GM12878 (cell line): Measurements from ENCODE around the gene EPB41L4B. TPM values are rescaled to one million over a fixed set of nuclear protein-coding genes. Genes with fewer than 3 reads are reported as not detected.

Source experiments
- ATAC-seq: fragments of 200-7000 bp; cut with Tn5 transposase; 3 replicates; pipeline ENCODE4 v1.9.1; 2020; ENCODE audit warnings: mild to moderate bottlenecking, moderate library complexity
- BruUV-seq: library from RNA; stranded (reverse); fragments of 400-500 nt; replicated peaks from 2 replicates; lab custom pipeline; 2021; lab: Mats Ljungman, UMichigan
- CTCF ChIA-PET: fragments of 300-600 bp; sonication (Branson Sonifier 250); formaldehyde crosslinking; extraction: SDS; loops from one replicate; lab custom pipeline; 2021; ENCODE audit warnings: inconsistent platforms; lab: Yijun Ruan, JAX
- POLR2A ChIA-PET: fragments of 350-600 bp; formaldehyde crosslinking; extraction: SDS; loops from one replicate; lab custom pipeline; 2021; ENCODE audit warnings: inconsistent platforms; lab: Charles Lee
- RAD21 ChIA-PET: fragments of 300-600 bp; sonication (Branson Sonifier 250); formaldehyde crosslinking; loops from one replicate; lab custom pipeline; 2023; ENCODE audit warnings: antibody characterized with exemption; ENCODE audit not compliant: unreplicated experiment; lab: Charles Lee
- SMC1A ChIA-PET: fragments of 300-600 bp; sonication (Branson Sonifier 250); formaldehyde crosslinking; loops from one replicate; lab custom pipeline; 2023; ENCODE audit not compliant: unreplicated experiment, uncharacterized antibody; lab: Charles Lee
- DNase-seq: peaks from one replicate; pipeline ENCODE4 v3.0.0-alpha.2; 2011; ENCODE audit warnings: low read depth, low spot score
- FAIRE-seq: peaks from 3 replicates; lab custom pipeline; 2011; peaks lifted over from hg19 to GRCh38; lab: Jason Lieb, UNC
- H2AFZ ChIP-seq: 2 replicates; pipeline ENCODE4 v1.6.0; 2011; ENCODE audit warnings: low read depth, low read length, control low read depth; ENCODE audit not compliant: control insufficient read depth
- H3K27ac ChIP-seq: 2 replicates; pipeline ENCODE4 v1.5.1; 2011; ENCODE audit warnings: control low read depth; ENCODE audit not compliant: control insufficient read depth, insufficient read depth
- H3K27me3 ChIP-seq, 2 experiments: replicated peaks in 1 of 2; 2 replicates each; pipeline versions ENCODE4 v1.6.0 to v1.6.1; 2011; ENCODE audit warnings: low read length in 1 of 2; ENCODE audit not compliant: control insufficient read depth in 2 of 2, insufficient read depth in 2 of 2
- H3K36me3 ChIP-seq, 2 experiments: 2 replicates each; pipeline ENCODE4 v1.5.1; 2011; ENCODE audit warnings: low read length in 1 of 2; ENCODE audit not compliant: control insufficient read depth in 2 of 2, insufficient read depth in 2 of 2
- H3K4me1 ChIP-seq: 2 replicates; pipeline ENCODE4 v1.6.1; 2011; ENCODE audit warnings: mild to moderate bottlenecking, low read length, moderate library complexity, mixed read lengths; ENCODE audit not compliant: control insufficient read depth, insufficient read depth
- H3K4me2 ChIP-seq: 2 replicates; pipeline ENCODE4 v1.6.0; 2011; ENCODE audit warnings: control low read depth; ENCODE audit not compliant: control insufficient read depth, insufficient read depth
- H3K4me3 ChIP-seq: fragments of 200-600 bp; sonication (generic); 2 replicates; pipeline ENCODE4 v1.5.1; 2016
- H3K79me2 ChIP-seq: 2 replicates; pipeline ENCODE4 v1.6.0; 2011; ENCODE audit warnings: low read length; ENCODE audit not compliant: control insufficient read depth, insufficient read depth
- H3K9ac ChIP-seq: 2 replicates; pipeline ENCODE4 v1.8.0; 2011; ENCODE audit warnings: low read length, control low read depth, mixed read lengths; ENCODE audit not compliant: control insufficient read depth, insufficient read depth
- H3K9me3 ChIP-seq: replicated peaks from 3 replicates; pipeline ENCODE4 v1.5.1; 2011; ENCODE audit warnings: mild to moderate bottlenecking, low read length; ENCODE audit not compliant: control insufficient read depth, insufficient read depth
- H4K20me1 ChIP-seq: 2 replicates; pipeline ENCODE4 v1.6.0; 2011; ENCODE audit not compliant: control insufficient read depth, insufficient read depth
- FOXK2 ChIP-seq: fragments of 450-650 bp; IDR thresholded peaks from 2 replicates; pipeline ENCODE4 v1.6.1; 2017; ENCODE audit warnings: mild to moderate bottlenecking, moderate library complexity
- NBN ChIP-seq: fragments of 450-650 bp; IDR thresholded peaks from 2 replicates; pipeline ENCODE4 v1.6.1; 2016
- PAX8 ChIP-seq: fragments of 450-650 bp; IDR thresholded peaks from 2 replicates; pipeline ENCODE4 v1.6.1; 2017; ENCODE audit warnings: mild to moderate bottlenecking, moderate library complexity
- POLR2AphosphoS5 ChIP-seq: IDR thresholded peaks from 2 replicates; pipeline ENCODE4 v1.6.1; 2011; ENCODE audit warnings: mild to moderate bottlenecking, low read length, inconsistent platforms
- RELA ChIP-seq: fragments of 450-650 bp; IDR thresholded peaks from 2 replicates; pipeline ENCODE4 v1.8.0; 2014; ENCODE audit warnings: borderline replicate concordance; ENCODE audit not compliant: partially characterized antibody
- SIX5 ChIP-seq: IDR thresholded peaks from 2 replicates; pipeline ENCODE4 v1.6.1; 2011; ENCODE audit warnings: mild to moderate bottlenecking, low read depth, low read length, moderate library complexity; ENCODE audit not compliant: severe bottlenecking
- SKIL ChIP-seq: fragments of 450-650 bp; IDR thresholded peaks from 2 replicates; pipeline ENCODE4 v1.6.1; 2017; ENCODE audit warnings: mild to moderate bottlenecking, low read depth, inconsistent platforms; ENCODE audit not compliant: poor library complexity, severe bottlenecking
- USF1 ChIP-seq: IDR thresholded peaks from 2 replicates; pipeline ENCODE4 v1.6.1; 2011; ENCODE audit warnings: borderline replicate concordance, low read depth, mild to moderate bottlenecking, moderate library complexity, mixed read lengths, low read length; ENCODE audit not compliant: insufficient read depth; ENCODE audit errors: extremely low read length
- YBX1 ChIP-seq: fragments of 450-650 bp; IDR thresholded peaks from 2 replicates; pipeline ENCODE4 v1.6.1; 2016; ENCODE audit warnings: antibody characterized with exemption
- YY1 ChIP-seq: IDR thresholded peaks from 2 replicates; pipeline ENCODE4 v1.6.1; 2011; ENCODE audit warnings: low read depth, mild to moderate bottlenecking, low read length
- ZBTB4 ChIP-seq: fragments of 450-650 bp; formaldehyde crosslinking; IDR thresholded peaks from 2 replicates; pipeline ENCODE4 v1.4.0; 2022; ENCODE audit warnings: mild to moderate bottlenecking, moderate library complexity
- WGBS: methylation state at CpG from one replicate; pipeline ENCODE4 v1.1.6; 2016; ENCODE audit warnings: low lambda C conversion rate; ENCODE audit not compliant: insufficient replicate concordance, insufficient coverage; ENCODE audit errors: missing lambda C conversion rate; 5-methylcytosine and 5-hydroxymethylcytosine counted together
- in situ Hi-C: fragments of 300-500 bp; cut with MboI; formaldehyde crosslinking; loops from 9 replicates; pipeline ENCODE4 v1.14.3; 2018; ENCODE audit warnings: mixed read lengths
- intact Hi-C: fragments of 100-400 bp; cut with micrococcal nuclease; formaldehyde crosslinking; loops from one replicate; pipeline ENCODE4 v1.14.2; 2022; ENCODE audit not compliant: unreplicated experiment
- polyA plus RNA-seq, 11 experiments: library from polyadenylated mRNA; depleted of rRNA in 4 of 11; unstranded in 6 of 11; stranded (reverse) in 5 of 11; fragments of >200 nt; fragmentation: Nextera tagmentation in 4 of 11; fragmentation: Illumina TruSeq in 1 of 11; extraction: Ambion mirVana in 4 of 11; extraction: Trizol in 1 of 11; gene quantifications; 1 replicate in 1 of 11; 2 replicates in 10 of 11; pipeline versions ENCODE4 v1.2.1 to v1.2.3, GENCODE V29; 2011 to 2016; ENCODE audit warnings: inconsistent platforms in 2 of 11, missing spikeins in 2 of 11, low read depth in 1 of 11
- total RNA-seq, 4 experiments: library from RNA; depleted of rRNA in 3 of 4; stranded (reverse); fragments of >200 nt in 3 of 4; fragmentation: Illumina TruSeq in 1 of 4; extraction: Trizol in 1 of 4; gene quantifications; 2 replicates each; pipeline versions ENCODE4 v1.2.1 to v1.2.3, GENCODE V29; 2013 to 2021

EPB41L4B gene
- total and polyA plus RNA-seq, 10 of the 15 experiments (the other 5 are each of a cell fraction or from before 2014, with no cell fraction given): 0.04 to 0.75 (median 0.13) TPM; not detected in 1

GRCh38 chr9:109238655-109239054 lies 82.2 kb downstream of the EPB41L4B start:
- H3K4me3 ChIP-seq: no peak overlapping the region
- H3K4me2 ChIP-seq: no peak overlapping the region
- no peak for ATAC-seq

More at GRCh38 chr9:109238655-109239054, 82.2 kb downstream of the EPB41L4B start:
- FAIRE-seq (no peak), DNase-seq (no peak)
- ChIA-PET RAD21 (no interaction called here), SMC1A (no interaction called here), POLR2A (interaction anchor here (0.6 kb wide), 1 partner anchor 60 kb away, joined by 5 read pairs; no protein-coding TSS in a partner anchor), CTCF (interaction anchor here (0.5 kb wide), 1 partner anchor 282 kb away, joined by 4 read pairs; no protein-coding TSS in a partner anchor)
- Histone ChIP-seq H4K20me1 (no peaks in the 10 kb centered on the region), H3K9ac (no peak overlapping the region), H3K9me3 (no peaks in the 10 kb centered on the region), H2AFZ (no peak overlapping the region), H3K4me1 (no peaks in the 10 kb centered on the region; the same call in 1 of the 2 replicates), H3K27me3 (peaks cover 0 to 2% of the 10 kb centered on the region in 2 experiments; a peak in 2 of 4 replicates), H3K36me3 (no peaks in the 10 kb centered on the region), H3K79me2 (no peaks in the 10 kb centered on the region), H3K27ac (no peak overlapping the region)
- intact Hi-C loops: no loop called here
- TF ChIP-seq FOXK2 (no peak), RELA (no peak), YBX1 (no peak), SIX5 (no peak), YY1 (no peak), USF1 (no peak), PAX8 (no peak), SKIL (no peak), POLR2AphosphoS5 (no peak), ZBTB4 (CRISPR knock-in tag) (no peak), NBN (no peak)
- in situ Hi-C loops: no loop called here
- no TSS peak for BruUV-seq
- 7% methylated on average over 3 of the region's 3 CpGs for WGBS
